ENCODE measurements around the gene GID8. TPM values are rescaled to one million over a fixed set of nuclear protein-coding genes. Genes with fewer than 3 reads are reported as not detected.

The GID8 gene
- total and polyA plus RNA-seq, 2 of the 13 experiments (the other 11 are each of a cell fraction or from before 2014, with no cell fraction given) = 39.6 to 59.8 TPM

- no peak for TF ChIP-seq AHR (CRISPR knock-in tag; IDR thresholded peaks at IDR 0.05)
- peak; percentile 100 for TF ChIP-seq FIP1L1 (IDR thresholded peaks at IDR 0.05; ENCODE audit: borderline replicate concordance, insufficient read depth, low read depth, low read length)
- TF ChIP-seq ZNF274 (CRISPR knock-in tag; IDR thresholded peaks at IDR 0.05) = peak; percentile 62; the same call in 1 of the 2 replicates
- TF ChIP-seq NFE2L1 (CRISPR knock-in tag; IDR thresholded peaks at IDR 0.05; ENCODE audit: borderline replicate concordance) = peak; percentile 62; the same call in 1 of the 2 replicates
- 0 out of 2 replicates have a peak, but pooled peaks have one; percentile 26 for TF ChIP-seq KAT8 (CRISPR knock-in tag; IDR thresholded peaks at IDR 0.05)
- 0 out of 2 replicates have a peak, but pooled peaks have one; percentile 61 for TF ChIP-seq TMF1 (CRISPR knock-in tag; IDR thresholded peaks at IDR 0.05; ENCODE audit: low read depth)
- TF ChIP-seq ZFP62 (CRISPR knock-in tag; IDR thresholded peaks at IDR 0.05) = peak; percentile 63; the same call in 1 of the 2 replicates
- peak; percentile 17 to 69; a peak in 2 of 4 replicates for TF ChIP-seq POLR2A (IDR thresholded peaks at IDR 0.05; ENCODE audit: insufficient read depth in 1 of 2, low read depth in 2 of 2, low read length in 2 of 2)
- TF ChIP-seq RBM22 (optimal IDR thresholded peaks at IDR 0.05; ENCODE audit: low read length) = peak; percentile 99
- TF ChIP-seq HOXD1 (CRISPR knock-in tag; IDR thresholded peaks at IDR 0.05) = 0 out of 2 replicates have a peak, but pooled peaks have one; percentile 14
- TF ChIP-seq, protein P1, sequence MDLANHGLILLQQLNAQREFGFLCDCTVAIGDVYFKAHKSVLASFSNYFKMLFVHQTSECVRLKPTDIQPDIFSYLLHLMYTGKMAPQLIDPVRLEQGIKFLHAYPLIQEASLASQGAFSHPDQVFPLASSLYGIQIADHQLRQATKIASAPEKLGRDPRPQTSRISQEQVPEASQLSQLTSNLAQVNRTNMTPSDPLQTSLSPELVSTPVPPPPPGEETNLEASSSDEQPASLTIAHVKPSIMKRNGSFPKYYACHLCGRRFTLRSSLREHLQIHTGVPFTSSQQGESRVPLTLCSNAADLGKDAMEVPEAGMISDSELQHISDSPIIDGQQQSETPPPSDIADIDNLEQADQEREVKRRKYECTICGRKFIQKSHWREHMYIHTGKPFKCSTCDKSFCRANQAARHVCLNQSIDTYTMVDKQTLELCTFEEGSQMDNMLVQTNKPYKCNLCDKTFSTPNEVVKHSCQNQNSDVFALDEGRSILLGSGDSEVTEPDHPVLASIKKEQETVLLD (CRISPR knock-in tag; IDR thresholded peaks at IDR 0.05; ENCODE audit: low read depth) = peak; percentile 53; the same call in 1 of the 2 replicates
- peak; percentile 55; the same call in 1 of the 2 replicates for TF ChIP-seq FOXJ3 (CRISPR knock-in tag; IDR thresholded peaks at IDR 0.05; ENCODE audit: borderline replicate concordance)
- peak; percentile 56; the same call in 1 of the 2 replicates for TF ChIP-seq PRDM15 (CRISPR knock-in tag; IDR thresholded peaks at IDR 0.05)
- TF ChIP-seq TAF15 (IDR thresholded peaks at IDR 0.05; ENCODE audit: low read depth, low read length, poor library complexity, severe bottlenecking) = peak; percentile 79
- TF ChIP-seq CCDC6 (CRISPR knock-in tag; IDR thresholded peaks at IDR 0.05) = peak; percentile 73; the same call in 1 of the 2 replicates
- 0 out of 2 replicates have a peak, but pooled peaks have one; percentile 63 for TF ChIP-seq ZSCAN20 (CRISPR knock-in tag; IDR thresholded peaks at IDR 0.05; ENCODE audit: borderline replicate concordance)
- peak; percentile 39; the same call in 1 of the 2 replicates for TF ChIP-seq ZXDC (CRISPR knock-in tag; IDR thresholded peaks at IDR 0.05)
- TF ChIP-seq, protein P2, sequence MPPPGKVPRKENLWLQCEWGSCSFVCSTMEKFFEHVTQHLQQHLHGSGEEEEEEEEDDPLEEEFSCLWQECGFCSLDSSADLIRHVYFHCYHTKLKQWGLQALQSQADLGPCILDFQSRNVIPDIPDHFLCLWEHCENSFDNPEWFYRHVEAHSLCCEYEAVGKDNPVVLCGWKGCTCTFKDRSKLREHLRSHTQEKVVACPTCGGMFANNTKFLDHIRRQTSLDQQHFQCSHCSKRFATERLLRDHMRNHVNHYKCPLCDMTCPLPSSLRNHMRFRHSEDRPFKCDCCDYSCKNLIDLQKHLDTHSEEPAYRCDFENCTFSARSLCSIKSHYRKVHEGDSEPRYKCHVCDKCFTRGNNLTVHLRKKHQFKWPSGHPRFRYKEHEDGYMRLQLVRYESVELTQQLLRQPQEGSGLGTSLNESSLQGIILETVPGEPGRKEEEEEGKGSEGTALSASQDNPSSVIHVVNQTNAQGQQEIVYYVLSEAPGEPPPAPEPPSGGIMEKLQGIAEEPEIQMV (CRISPR knock-in tag; IDR thresholded peaks at IDR 0.05; ENCODE audit: low read depth) = peak; percentile 83; the same call in 1 of the 2 replicates
- TF ChIP-seq PCBP1 (IDR thresholded peaks at IDR 0.05; ENCODE audit: borderline replicate concordance, low read depth, low read length) = 0 out of 2 replicates have a peak, but pooled peaks have one; percentile 17
Measured at GRCh38 chr20:62968378-62969178, 30.6 kb downstream of the GID8 start (continued).
